Endothelial cell of umbilical vein (primary cell): Measurements from ENCODE around the gene PCSK9. TPM values are rescaled to one million over a fixed set of nuclear protein-coding genes. Genes with fewer than 3 reads are reported as not detected.

ENCODE experiments used
- BruUV-seq: library from RNA; stranded (reverse); fragments of 400-500 nt; replicated peaks from 2 replicates; lab custom pipeline; 2021; lab: Mats Ljungman, UMichigan
- CTCF ChIA-PET: fragments of 300-600, 350-600 bp; sonication (Branson Sonifier 250); formaldehyde crosslinking; loops from one replicate; lab custom pipeline; 2021; ENCODE audit warnings: antibody characterized with exemption, inconsistent platforms; lab: Charles Lee
- POLR2A ChIA-PET: fragments of 300-600, 350-600 bp; sonication (Branson Sonifier 250); formaldehyde crosslinking; loops from one replicate; lab custom pipeline; 2021; ENCODE audit warnings: antibody characterized with exemption, inconsistent platforms; lab: Charles Lee
- DNase-seq: peaks from one replicate; pipeline ENCODE4 v3.0.0-alpha.2; 2011; ENCODE audit warnings: low read depth, low spot score
- FAIRE-seq: peaks from 2 replicates; lab custom pipeline; 2011; peaks lifted over from hg19 to GRCh38; lab: Jason Lieb, UNC
- H2AFZ ChIP-seq: 2 replicates; pipeline ENCODE4 v1.6.0; 2012; ENCODE audit warnings: low read depth, low read length, control low read depth, inconsistent platforms
- H3K27ac ChIP-seq: 2 replicates; pipeline ENCODE4 v1.5.1; 2011; ENCODE audit warnings: low read depth, mild to moderate bottlenecking, control low read depth, low read length, moderate library complexity; ENCODE audit not compliant: insufficient read depth
- H3K27me3 ChIP-seq, 2 experiments: 2 replicates each; pipeline versions ENCODE4 v1.6.0 to v1.6.1; 2011; ENCODE audit warnings: low read length in 2 of 2, mixed read lengths in 1 of 2; ENCODE audit not compliant: control insufficient read depth in 2 of 2, insufficient read depth in 2 of 2
- H3K36me3 ChIP-seq, 2 experiments: 2 replicates in 1 of 2; 3 replicates in 1 of 2; pipeline ENCODE4 v1.5.1; 2011; ENCODE audit warnings: low read length in 2 of 2, mild to moderate bottlenecking in 1 of 2, moderate library complexity in 1 of 2; ENCODE audit not compliant: control insufficient read depth in 2 of 2, insufficient read depth in 2 of 2; ENCODE audit errors: extremely low read depth in 1 of 2
- H3K4me1 ChIP-seq: 3 replicates; pipeline ENCODE4 v1.5.1; 2011; ENCODE audit warnings: mild to moderate bottlenecking, low read length; ENCODE audit not compliant: control insufficient read depth, insufficient read depth; ENCODE audit errors: extremely low read depth
- H3K4me2 ChIP-seq: 2 replicates; pipeline ENCODE4 v1.6.1; 2011; ENCODE audit warnings: low read length, control low read depth, mixed read lengths; ENCODE audit not compliant: insufficient read depth
- H3K4me3 ChIP-seq, 3 experiments: fragments of 200-600 bp in 1 of 3; sonication (generic), shearing (Covaris generic) in 1 of 3; replicated peaks in 1 of 3; 2 replicates each; pipeline ENCODE4 v1.5.1; 2011 to 2016; ENCODE audit warnings: control low read depth in 3 of 3, low read length in 3 of 3, mild to moderate bottlenecking in 2 of 3, inconsistent platforms in 1 of 3, low read depth in 1 of 3, moderate library complexity in 1 of 3; ENCODE audit not compliant: insufficient read depth in 1 of 3
- H3K79me2 ChIP-seq: 2 replicates; pipeline ENCODE4 v1.6.0; 2012; ENCODE audit warnings: low read length, inconsistent platforms; ENCODE audit not compliant: control insufficient read depth, insufficient read depth
- H3K9ac ChIP-seq: replicated peaks from 2 replicates; pipeline ENCODE3; 2011; ENCODE audit warnings: low read length, control low read depth; ENCODE audit not compliant: insufficient read depth; ENCODE audit errors: extremely low read depth
- H3K9me1 ChIP-seq: replicated peaks from 3 replicates; pipeline ENCODE4 v1.6.0; 2011; ENCODE audit warnings: mild to moderate bottlenecking, low read length; ENCODE audit not compliant: control insufficient read depth, insufficient read depth; ENCODE audit errors: extremely low read depth
- H3K9me3 ChIP-seq: replicated peaks from 2 replicates; pipeline ENCODE4 v1.5.1; 2012; ENCODE audit warnings: low read length, inconsistent platforms; ENCODE audit not compliant: control insufficient read depth, insufficient read depth
- H4K20me1 ChIP-seq: replicated peaks from 2 replicates; pipeline ENCODE3; 2011; ENCODE audit warnings: mild to moderate bottlenecking, low read length; ENCODE audit not compliant: control insufficient read depth, insufficient read depth; ENCODE audit errors: extremely low read depth
- CTCF ChIP-seq, 2 donors: IDR thresholded peaks; 1 replicate in 1 of 2; 2 replicates in 1 of 2; pipeline ENCODE4 v1.5.1; 2011; ENCODE audit warnings: low read length in 2 of 2, mild to moderate bottlenecking in 2 of 2, moderate library complexity in 2 of 2, control low read depth in 1 of 2, inconsistent platforms in 1 of 2, low read depth in 1 of 2; ENCODE audit not compliant: insufficient read depth in 1 of 2; ENCODE audit errors: extremely low read depth in 1 of 2
- EZH2 ChIP-seq: IDR thresholded peaks from 2 replicates; pipeline ENCODE4 v1.6.1; 2012; ENCODE audit warnings: borderline replicate concordance, low read depth, mild to moderate bottlenecking, moderate library complexity, low read length, inconsistent platforms; ENCODE audit not compliant: severe bottlenecking
- FOS ChIP-seq: IDR thresholded peaks from 2 replicates; pipeline ENCODE4 v1.6.1; 2011; ENCODE audit warnings: mild to moderate bottlenecking, low read length, moderate library complexity, borderline replicate concordance; ENCODE audit not compliant: insufficient read depth
- GATA2 ChIP-seq: IDR thresholded peaks from 2 replicates; pipeline ENCODE4 v1.7.0; 2011; ENCODE audit warnings: low read depth, mild to moderate bottlenecking, moderate library complexity, mixed read lengths, low read length; ENCODE audit not compliant: insufficient read length, insufficient read depth
- JUN ChIP-seq: IDR thresholded peaks from 2 replicates; pipeline ENCODE4 v1.6.1; 2011; ENCODE audit warnings: borderline replicate concordance, low read depth; ENCODE audit not compliant: insufficient read length, insufficient read depth
- MAX ChIP-seq: IDR thresholded peaks from 2 replicates; pipeline ENCODE4 v1.6.1; 2011; ENCODE audit not compliant: insufficient read depth, insufficient read length
- MYC ChIP-seq: IDR thresholded peaks from one replicate; pipeline ENCODE4 v1.6.1; 2011; ENCODE audit warnings: mild to moderate bottlenecking, low read depth, low read length
- POLR2A ChIP-seq: IDR thresholded peaks from 2 replicates; pipeline ENCODE4 v1.6.1; 2012; ENCODE audit warnings: low read depth, mild to moderate bottlenecking, control low read depth, low read length
- POLR2AphosphoS5 ChIP-seq: IDR thresholded peaks from 2 replicates; pipeline ENCODE4 v1.6.1; 2012; ENCODE audit warnings: low read depth, mild to moderate bottlenecking, control low read depth, low read length, moderate library complexity; ENCODE audit not compliant: insufficient read depth
- dilution Hi-C: fragments of 300-500 bp; cut with MboI; formaldehyde crosslinking; loops from one replicate; pipeline ENCODE4 v1.15.0; 2019; ENCODE audit warnings: low sequenced_read_pairs; ENCODE audit not compliant: extremely low pct_ligation_motif_present
- intact Hi-C: fragments of 100-400 bp; cut with micrococcal nuclease; formaldehyde crosslinking; loops from one replicate; pipeline ENCODE4 v1.10.0; 2022
- polyA plus RNA-seq, 4 experiments: library from polyadenylated mRNA; depleted of rRNA in 3 of 4; stranded (reverse) in 3 of 4; unstranded in 1 of 4; fragments of >200 nt; gene quantifications; 2 replicates each; pipeline versions ENCODE4 v1.2.1 to v1.2.3, GENCODE V29; 2011 to 2012; ENCODE audit warnings: missing spikeins in 1 of 4
- total RNA-seq: library from RNA; stranded (reverse); gene quantifications from 2 replicates; pipeline ENCODE4 v1.2.3, GENCODE V29; 2021

Gene PCSK9
- total and polyA plus RNA-seq, 2 donors (not counting 3 experiments of a cell fraction or from before 2014, with no cell fraction given) = 0.17 to 0.35 TPM

GRCh38 chr1:55079651-55080050, 40.3 kb downstream of the PCSK9 start:
- FAIRE-seq = no peak
- ChIA-PET POLR2A (no interaction called here), CTCF (interaction anchor here (3.1 kb wide), 1 partner anchor 8 kb away, joined by 13 read pairs; no protein-coding TSS in a partner anchor)
- no peaks in the 10 kb centered on the region for H4K20me1 ChIP-seq
- TF ChIP-seq EZH2 = no peak
- TF ChIP-seq GATA2 = no peak
- no peak for TF ChIP-seq FOS
- no peak for TF ChIP-seq JUN
- TF ChIP-seq CTCF (IDR thresholded peaks at IDR 0.05; ENCODE audit: extremely low read depth in 1 of 2, insufficient read depth in 1 of 2, low read depth in 1 of 2, low read length in 2 of 2) = no peak
- no peak for TF ChIP-seq MAX
- TF ChIP-seq POLR2A = no peak
- no peak for TF ChIP-seq POLR2AphosphoS5
- TF ChIP-seq MYC = no peak
- no peak overlapping the region for H3K4me2 ChIP-seq
- H3K36me3 ChIP-seq = peaks cover 15 to 21% of the 10 kb centered on the region in 2 experiments
- H3K79me2 ChIP-seq = no peaks in the 10 kb centered on the region
- BruUV-seq = no TSS peak
- no peaks in the 10 kb centered on the region for H3K9me1 ChIP-seq
- H3K4me1 ChIP-seq = peaks cover 11% of the 10 kb centered on the region
- no peak overlapping the region for H2AFZ ChIP-seq
- H3K27me3 ChIP-seq = no peaks in the 10 kb centered on the region
- no peak overlapping the region for H3K9ac ChIP-seq
- H3K27ac ChIP-seq = no peak overlapping the region
- dilution Hi-C loops (no loop called here), intact Hi-C loops (no loop called here)
- no peak for DNase-seq
- H3K4me3 ChIP-seq = no peak overlapping the region
- no peaks in the 10 kb centered on the region for H3K9me3 ChIP-seq
